Glomerular visceral epithelial cell (primary cell): Measurements from ENCODE around the gene PPP1R16B.
A peak's percentile ranks its signal among the peaks of the same experiment; 100 is the strongest.

ENCODE experiments used
- DNase-seq: peaks from one replicate; pipeline ENCODE4 v3.0.0-alpha.2; 2016; ENCODE audit errors: extremely low spot score

The PPP1R16B gene

GRCh38 chr20:38896009-38896594 lies 90.6 kb downstream of the PPP1R16B start:
- DNase-seq, result no peak

DNA sequence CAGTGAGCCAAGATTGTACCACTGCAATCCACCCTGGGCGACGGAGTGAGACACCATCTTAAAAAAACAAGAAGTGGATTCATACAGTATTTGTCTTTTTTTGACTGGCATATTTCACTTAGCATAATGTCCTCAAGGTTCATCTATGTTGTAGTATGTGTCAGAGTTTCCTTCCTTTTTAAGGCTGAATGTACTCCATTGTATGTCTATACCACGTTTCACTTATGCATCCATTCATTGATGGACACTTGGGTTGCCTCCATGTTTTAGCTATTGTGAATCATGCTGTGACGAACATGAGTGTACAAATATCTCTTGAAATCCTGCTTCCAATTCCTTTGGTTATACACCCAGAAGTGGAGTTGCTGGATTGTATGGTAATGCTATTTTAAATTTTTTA lies 91.8 kb downstream of the PPP1R16B start:
- DNase-seq, result no peak

DNA sequence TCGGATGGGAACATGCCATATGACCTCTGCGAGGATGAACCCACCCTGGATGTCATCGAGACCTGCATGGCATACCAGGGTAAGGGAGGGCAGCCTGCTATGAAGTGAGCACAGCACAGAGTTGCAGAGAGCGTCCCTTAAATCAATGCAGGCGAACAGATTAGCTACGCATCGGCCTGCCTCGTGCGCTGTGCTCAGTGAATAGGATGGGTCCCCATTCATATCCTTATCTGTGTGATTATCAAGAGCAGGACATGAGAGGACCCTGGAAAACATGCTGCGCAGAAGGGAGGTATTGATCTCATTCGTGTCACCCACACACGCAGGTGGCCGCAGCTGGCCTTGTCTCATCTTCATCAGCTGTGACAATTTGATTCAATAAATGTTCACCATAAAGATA lies 95.1 kb downstream of the PPP1R16B start:
- DNase-seq, result no peak

- DNase-seq, result no peak
Observed at GRCh38 chr20:38902601-38903000, 97.1 kb downstream of the PPP1R16B start.

- DNase-seq, result no peak
Observed at GRCh38 chr20:38903335-38903734, 97.8 kb downstream of the PPP1R16B start.

DNA sequence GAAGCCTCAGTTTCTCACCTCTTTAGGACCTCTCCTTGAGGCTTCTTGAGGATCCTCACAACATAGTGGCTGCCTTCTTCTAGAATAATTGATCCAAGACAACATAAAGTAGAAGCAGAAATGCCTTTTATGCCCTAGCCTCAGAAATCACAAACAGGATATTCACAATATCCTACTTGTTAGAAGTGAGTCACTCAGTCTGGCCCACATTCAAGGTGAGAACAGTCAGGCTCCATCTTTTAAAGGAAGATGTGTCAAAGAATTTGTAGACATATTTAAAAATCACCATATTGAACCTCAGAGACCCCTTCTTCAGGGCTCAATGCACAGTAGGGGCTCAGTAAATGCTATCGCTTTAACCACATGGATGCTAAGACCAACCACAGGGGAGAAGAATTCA lies 99.9 kb downstream of the PPP1R16B start:
- no peak for DNase-seq

GRCh38 chr20:38907918-38908677 lies 102.6 kb downstream of the PPP1R16B start:
- DNase-seq, result no peak

GRCh38 chr20:38915355-38915754 lies 109.9 kb downstream of the PPP1R16B start:
- DNase-seq, result no peak

- no peak for DNase-seq
Observed at GRCh38 chr20:38917657-38918056, 112.2 kb downstream of the PPP1R16B start.

DNA sequence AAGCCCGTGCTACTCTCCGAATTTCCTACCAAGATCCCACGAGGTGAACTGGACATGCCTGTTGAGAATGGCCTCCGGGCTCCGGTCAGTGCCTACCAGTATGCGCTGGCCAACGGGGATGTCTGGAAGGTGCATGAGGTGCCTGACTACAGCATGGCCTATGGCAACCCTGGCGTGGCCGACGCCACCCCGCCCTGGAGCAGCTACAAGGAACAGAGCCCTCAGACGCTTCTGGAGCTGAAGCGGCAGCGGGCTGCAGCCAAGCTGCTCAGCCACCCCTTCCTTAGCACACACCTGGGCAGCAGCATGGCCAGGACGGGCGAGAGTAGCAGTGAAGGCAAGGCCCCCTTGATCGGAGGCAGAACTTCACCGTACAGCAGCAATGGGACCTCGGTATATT lies 112.7 kb downstream of the PPP1R16B start:
- no peak for DNase-seq

- DNase-seq, result no peak
Observed at GRCh38 chr20:38919683-38920082, 114.2 kb downstream of the PPP1R16B start.

DNA sequence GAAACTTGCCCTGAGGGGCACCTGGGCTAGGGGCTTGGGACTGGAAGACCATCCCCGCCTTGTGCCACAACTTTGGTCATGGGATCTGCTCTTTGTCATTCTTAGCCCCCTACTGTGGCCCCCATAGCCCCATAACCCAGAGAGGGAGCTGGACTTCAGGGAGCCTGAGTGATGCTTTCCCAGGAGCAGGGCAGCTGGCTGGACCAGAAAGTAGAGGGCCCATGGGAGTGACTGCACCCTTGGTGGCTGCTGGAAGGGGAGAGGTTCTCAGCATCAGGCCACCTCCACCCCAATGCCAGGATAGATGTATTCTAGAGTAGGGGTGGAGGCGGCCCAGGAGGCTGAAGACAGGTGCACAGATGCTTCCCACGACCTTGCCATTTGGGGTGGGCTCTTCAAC lies 114.9 kb downstream of the PPP1R16B start:
- DNase-seq, result no peak

- no peak for DNase-seq
Observed at GRCh38 chr20:38920851-38921250, 115.4 kb downstream of the PPP1R16B start.

- no peak for DNase-seq
Observed at GRCh38 chr20:38924718-38925117, 119.2 kb downstream of the PPP1R16B start.

- DNase-seq, result peak; percentile 99
Observed at GRCh38 chr20:38926142-38926933, 120.8 kb downstream of the PPP1R16B start, which contains the start of gene FAM83D. FAM83D (plus strand) TSS chr20:38926417; CDS start chr20:38926443, 26 bp downstream.

DNA sequence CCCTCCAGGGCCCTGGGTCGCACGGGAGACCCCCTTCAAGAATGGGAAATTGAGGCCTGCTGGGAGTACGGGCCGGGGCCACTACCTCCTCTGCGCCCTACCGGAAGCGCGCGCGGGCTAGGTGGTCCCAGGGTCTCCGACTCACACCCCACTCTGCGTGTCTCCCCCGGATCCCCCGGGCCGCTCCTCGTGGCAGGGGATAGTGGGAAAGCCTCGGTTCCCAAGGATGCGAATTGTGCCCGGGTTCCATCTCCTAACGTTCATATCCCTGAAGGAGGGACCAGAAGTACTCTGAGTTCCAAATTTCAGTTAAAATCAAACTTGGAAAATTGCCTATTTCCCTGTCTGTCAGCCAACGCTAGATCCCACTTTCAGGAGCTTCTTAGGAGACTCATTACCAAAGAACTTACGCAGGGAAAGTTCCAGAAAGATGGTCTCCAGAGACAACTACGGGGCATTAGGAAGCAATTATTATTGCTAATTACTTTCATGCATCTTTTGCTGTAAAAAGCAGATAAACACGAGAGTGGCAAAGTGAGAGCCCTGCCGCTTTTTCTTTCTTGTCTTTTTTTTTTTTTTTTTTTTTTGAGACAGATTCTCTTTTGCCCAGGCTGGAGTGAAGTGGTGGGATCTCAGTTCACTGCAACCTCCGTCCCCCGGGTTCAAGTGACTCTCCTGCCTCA lies 121.6 kb downstream of the PPP1R16B start:
- DNase-seq, result no peak

DNA sequence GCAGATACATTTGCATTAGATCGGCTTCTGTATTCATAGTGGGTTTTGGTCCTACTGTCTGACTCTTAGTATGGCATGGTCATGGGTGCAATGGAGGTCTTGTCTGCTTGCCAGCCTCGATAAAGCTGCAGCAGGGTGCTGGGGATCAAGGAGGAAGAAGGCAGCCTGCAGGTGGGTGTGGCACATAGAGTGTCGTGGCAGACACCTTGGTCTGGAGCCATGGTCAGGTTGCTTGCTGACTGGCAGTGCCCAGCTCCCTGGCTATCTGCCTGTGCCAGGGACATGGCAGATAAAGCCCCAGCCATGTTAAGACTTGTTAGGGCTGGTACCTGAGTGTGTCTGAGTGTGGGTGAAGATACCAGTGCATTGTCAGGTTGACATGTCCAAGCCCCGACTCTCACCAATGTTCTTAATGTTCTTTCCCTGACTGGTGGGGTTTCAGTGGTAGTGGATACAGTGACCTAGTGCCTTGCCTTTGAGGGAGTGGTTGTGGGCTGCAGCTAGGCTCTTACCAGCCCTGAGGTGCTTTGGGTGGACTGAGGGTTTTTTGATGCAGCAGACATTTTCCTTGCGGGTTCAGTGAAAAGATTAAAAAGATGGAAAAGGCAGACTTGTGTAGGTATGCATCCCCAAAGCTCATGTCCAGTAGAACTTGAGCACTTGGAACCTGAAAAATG lies 122.5 kb downstream of the PPP1R16B start:
- DNase-seq, result peak; percentile 31

DNA sequence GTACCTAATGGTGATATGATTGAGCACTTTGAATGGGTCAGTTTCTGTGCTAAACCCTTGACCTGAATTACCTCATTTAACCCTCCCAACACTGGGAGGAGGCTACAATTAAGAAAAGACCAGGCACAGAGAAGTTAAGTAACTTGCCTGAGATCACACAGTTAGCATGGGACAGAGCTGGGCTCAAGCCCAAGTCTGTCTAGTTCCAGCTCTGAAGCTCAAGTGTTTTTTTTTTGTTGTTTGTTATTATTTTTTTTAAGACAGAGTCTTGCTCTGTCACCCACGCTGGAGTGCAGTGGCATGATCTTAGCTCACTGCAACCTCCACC lies 124.7 kb downstream of the PPP1R16B start:
- no peak for DNase-seq

DNA sequence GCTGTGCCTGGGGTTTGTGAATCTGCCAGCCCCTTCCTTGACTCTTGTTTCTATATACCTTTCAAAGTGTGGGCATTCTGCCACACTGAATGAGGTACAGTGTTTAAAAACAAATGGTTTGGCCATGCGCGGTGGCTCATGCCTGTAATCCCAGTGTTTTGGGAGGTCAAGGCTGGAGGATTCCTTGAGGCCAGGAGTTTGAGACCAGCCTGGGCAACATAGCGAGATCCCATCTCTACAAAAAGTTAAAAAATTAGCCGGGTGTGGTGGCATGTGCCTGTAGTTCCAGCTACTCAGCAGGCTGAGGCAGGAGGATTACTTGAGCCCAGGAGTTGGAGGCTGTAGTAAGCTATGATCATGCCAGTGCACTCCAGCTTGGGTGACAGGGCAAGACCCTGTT lies 126.5 kb downstream of the PPP1R16B start:
- DNase-seq, result no peak

GRCh38 chr20:38932457-38933120 lies 127.1 kb downstream of the PPP1R16B start:
- DNase-seq, result no peak

DNA sequence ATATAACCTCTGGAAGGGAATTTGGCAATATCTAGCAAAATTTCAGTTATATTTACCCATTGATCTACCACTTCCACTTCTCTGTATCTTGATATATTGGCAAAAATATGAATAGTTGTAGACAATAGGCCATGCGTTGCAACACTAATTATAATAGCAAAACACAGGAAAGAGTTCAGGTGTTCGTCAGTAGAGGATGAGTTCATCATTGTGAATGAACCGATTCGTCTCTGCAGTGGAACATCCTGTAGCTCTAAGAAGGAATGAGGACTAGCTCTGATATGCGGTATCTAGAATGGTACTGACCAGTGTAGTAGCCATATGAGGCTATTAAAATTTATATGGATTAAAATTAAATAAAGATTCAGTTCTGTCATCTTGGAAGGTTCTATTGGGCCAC lies 129.0 kb downstream of the PPP1R16B start:
- DNase-seq, result no peak
